HG03575 (cell line): ENCODE data around the gene CELF3.
"Not testable (repeated sequence)": the region's sequence is repeated elsewhere in the genome, so short reads cannot be mapped to it uniquely, and the experiment has no call there.

Experiments
- ATAC-seq: cut with Tn5 transposase; IDR thresholded peaks from one replicate; pipeline ENCODE4 v1.9.1; 2021; ENCODE audit not compliant: unreplicated experiment, insufficient number of reproducible peaks, low FRiP score; ENCODE audit errors: extremely low read depth

Gene CELF3

GRCh38 chr1:151705753-151706463 is 10.7 kb downstream of the CELF3 start:
- no peak for ATAC-seq

- ATAC-seq: no peak
Measured at GRCh38 chr1:151705146-151705545, 11.5 kb downstream of the CELF3 start.

- no peak for ATAC-seq
Measured at GRCh38 chr1:151704246-151704645, 12.4 kb downstream of the CELF3 start.

GRCh38 chr1:151703813-151704212 is 12.8 kb downstream of the CELF3 start:
- no peak for ATAC-seq

- no peak for ATAC-seq
Measured at GRCh38 chr1:151702936-151703335, 13.7 kb downstream of the CELF3 start.

GRCh38 chr1:151701515-151701914 is 15.1 kb downstream of the CELF3 start:
- ATAC-seq: no peak

GRCh38 chr1:151693057-151693651 is 23.4 kb downstream of the CELF3 start:
- ATAC-seq: no peak

- ATAC-seq: no peak
Measured at GRCh38 chr1:151692226-151692625, 24.4 kb downstream of the CELF3 start.

GRCh38 chr1:151689494-151689893 is 27.1 kb downstream of the CELF3 start:
- no peak for ATAC-seq

- ATAC-seq: no peak
Measured at GRCh38 chr1:151686561-151686960, 30.0 kb downstream of the CELF3 start.

- ATAC-seq: no peak
Measured at GRCh38 chr1:151684128-151684527, 32.5 kb downstream of the CELF3 start.

GRCh38 chr1:151682901-151683300 is 33.7 kb downstream of the CELF3 start:
- not testable (repeated sequence) for ATAC-seq

- ATAC-seq: no peak
Measured at GRCh38 chr1:151681923-151682322, 34.7 kb downstream of the CELF3 start.

GRCh38 chr1:151680826-151681225 is 35.8 kb downstream of the CELF3 start:
- ATAC-seq: no peak

GRCh38 chr1:151680391-151680790 is 36.2 kb downstream of the CELF3 start:
- no peak for ATAC-seq

- ATAC-seq: no peak
Measured at GRCh38 chr1:151673407-151673806, 43.2 kb downstream of the CELF3 start.

GRCh38 chr1:151670036-151670675 is 46.4 kb downstream of the CELF3 start:
- not testable (repeated sequence) for ATAC-seq

GRCh38 chr1:151668090-151668489 is 48.5 kb downstream of the CELF3 start:
- no peak for ATAC-seq

- no peak for ATAC-seq
Measured at GRCh38 chr1:151661751-151662150, 54.9 kb downstream of the CELF3 start.

- no peak for ATAC-seq
Measured at GRCh38 chr1:151655371-151655770, 61.2 kb downstream of the CELF3 start.
